Measurements from ENCODE around the gene NT5DC2.

The NT5DC2 gene

GRCh38 chr3:52477796-52478095 lies 55.9 kb downstream of the NT5DC2 start:
- no peak for TF ChIP-seq YY1 (IDR thresholded peaks at IDR 0.05; ENCODE audit: low read depth)

GRCh38 chr3:52477076-52477795 lies 56.4 kb downstream of the NT5DC2 start:
- TF ChIP-seq USF1 (IDR thresholded peaks at IDR 0.05): no peak
- TF ChIP-seq CREB1 (IDR thresholded peaks at IDR 0.05; ENCODE audit: low read depth): no peak
- TF ChIP-seq CEBPB (IDR thresholded peaks at IDR 0.05): no peak
- no peak for TF ChIP-seq MAX (IDR thresholded peaks at IDR 0.05)
- no peak for TF ChIP-seq RAD21 (IDR thresholded peaks at IDR 0.05; ENCODE audit: low read depth)
- no peak for TF ChIP-seq YY1 (IDR thresholded peaks at IDR 0.05; ENCODE audit: low read depth)
- TF ChIP-seq REST (IDR thresholded peaks at IDR 0.05; ENCODE audit: low read depth): no peak

Data from Ishikawa (cell line).